ENCODE data around the gene GSTM1.
A peak's percentile ranks its signal among the peaks of the same experiment; 100 is the strongest.
"Not testable (repeated sequence)": the region's sequence is repeated elsewhere in the genome, so short reads cannot be mapped to it uniquely, and the experiment has no call there.

Gene GSTM1

DNA sequence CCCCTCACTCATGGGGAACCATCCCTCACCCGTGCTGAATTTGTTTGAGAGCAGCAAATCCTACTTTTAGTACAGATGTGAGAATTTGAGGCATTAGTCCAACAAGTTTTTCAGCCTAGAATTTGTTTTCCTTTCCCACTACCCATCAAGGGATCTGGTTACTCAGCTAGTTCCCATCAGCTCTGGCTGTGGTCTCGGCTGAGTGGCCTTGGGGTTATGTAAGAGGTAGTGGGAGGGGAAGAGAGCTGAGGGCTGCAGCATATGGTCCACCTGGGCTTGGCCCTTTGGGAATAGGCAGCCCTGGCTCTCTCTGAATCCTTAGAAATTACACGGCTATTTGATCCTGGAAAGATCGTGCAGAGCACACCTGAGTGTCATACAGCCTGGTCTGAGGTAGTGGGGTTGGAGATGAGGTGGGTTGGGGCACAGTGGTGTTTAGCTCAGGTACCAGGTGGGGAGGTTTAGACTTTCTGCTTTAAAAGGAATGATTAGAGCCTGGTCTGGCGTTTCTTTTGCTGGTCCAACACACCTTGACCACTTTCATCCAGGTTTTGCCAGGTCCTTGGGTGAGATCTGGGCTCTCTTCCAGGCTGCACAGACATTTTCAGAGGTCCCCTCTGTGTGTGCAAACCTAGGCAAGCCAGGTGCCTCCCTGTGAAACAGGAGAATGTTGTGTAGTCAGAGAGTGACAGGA is 27.5 kb upstream of the GSTM1 start:
- no peak for DNase-seq (ENCODE audit: low read depth in 1 of 2, low spot score in 1 of 2)

GRCh38 chr1:109660691-109661026 is 27.0 kb upstream of the GSTM1 start:
- not testable (repeated sequence) for DNase-seq (ENCODE audit: low read depth in 1 of 2, low spot score in 1 of 2)

DNA sequence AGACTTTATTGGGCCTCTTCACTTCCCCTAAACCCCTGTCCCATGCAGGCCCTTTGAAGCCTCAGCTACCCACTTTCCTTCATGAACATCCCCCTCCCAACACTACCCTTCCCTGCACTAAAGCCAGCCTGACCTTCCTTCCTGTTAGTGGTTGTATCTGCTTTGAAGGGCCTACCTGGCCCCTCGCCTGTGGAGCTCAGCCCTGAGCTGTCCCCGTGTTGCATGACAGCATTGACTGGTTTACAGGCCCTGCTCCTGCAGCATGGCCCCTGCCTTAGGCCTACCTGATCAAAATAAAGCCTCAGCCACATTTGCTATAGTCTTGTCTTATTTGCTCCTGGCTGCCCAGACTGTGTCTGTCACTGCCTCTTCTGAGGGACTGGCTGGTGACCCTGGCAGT is 26.2 kb upstream of the GSTM1 start:
- DNase-seq (ENCODE audit: low read depth in 1 of 2, low spot score in 1 of 2), result no peak

- DNase-seq (ENCODE audit: low read depth in 1 of 2, low spot score in 1 of 2), result no peak
These were observed 22.9 kb upstream of the GSTM1 start for GRCh38 chr1:109664671-109665070.

DNA sequence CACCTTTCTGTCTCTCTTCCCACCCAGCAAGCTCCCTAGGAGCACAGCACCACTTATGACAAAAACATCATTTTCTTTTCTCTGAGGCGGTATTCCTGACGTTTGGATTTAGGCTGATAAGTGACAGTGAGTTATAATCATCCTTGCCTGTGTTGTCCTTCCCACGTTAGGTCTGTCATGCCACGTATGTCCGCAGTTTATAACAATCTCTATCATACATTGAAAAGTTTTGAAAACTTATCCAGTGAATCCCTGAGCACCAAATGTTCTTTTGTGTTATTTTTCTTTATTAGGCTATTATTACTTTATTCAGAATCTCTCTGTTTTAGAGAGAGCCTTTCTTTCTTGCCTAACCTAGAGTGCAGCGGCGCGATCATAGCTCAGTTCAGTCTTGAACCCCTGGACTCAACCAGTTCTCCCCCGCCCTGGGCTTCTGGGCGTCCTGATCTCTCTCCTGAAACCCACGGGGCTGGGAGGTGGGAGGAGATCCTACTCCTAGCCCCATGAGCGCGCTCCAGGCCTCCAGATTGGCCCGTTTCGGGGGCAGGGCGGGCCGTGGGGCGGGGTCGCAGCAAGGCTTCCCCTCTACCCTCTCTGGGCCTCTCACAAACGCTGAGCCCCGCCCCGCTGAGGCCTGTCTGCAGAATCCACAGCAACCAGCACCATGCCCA is 20.0 kb upstream of the GSTM1 start, which contains the start of gene GSTM2:
TSS of gene GSTM2 (plus strand) at position 606 of the 671 bp plus-strand sequence. CDS start at position 665, 59 bp downstream.
- DNase-seq (ENCODE audit: low read depth in 1 of 2, low spot score in 1 of 2), result peak; percentile 55 to 76

- no peak for DNase-seq (ENCODE audit: low read depth in 1 of 2, low spot score in 1 of 2)
These were observed 19.4 kb upstream of the GSTM1 start for GRCh38 chr1:109668123-109668775.

DNA sequence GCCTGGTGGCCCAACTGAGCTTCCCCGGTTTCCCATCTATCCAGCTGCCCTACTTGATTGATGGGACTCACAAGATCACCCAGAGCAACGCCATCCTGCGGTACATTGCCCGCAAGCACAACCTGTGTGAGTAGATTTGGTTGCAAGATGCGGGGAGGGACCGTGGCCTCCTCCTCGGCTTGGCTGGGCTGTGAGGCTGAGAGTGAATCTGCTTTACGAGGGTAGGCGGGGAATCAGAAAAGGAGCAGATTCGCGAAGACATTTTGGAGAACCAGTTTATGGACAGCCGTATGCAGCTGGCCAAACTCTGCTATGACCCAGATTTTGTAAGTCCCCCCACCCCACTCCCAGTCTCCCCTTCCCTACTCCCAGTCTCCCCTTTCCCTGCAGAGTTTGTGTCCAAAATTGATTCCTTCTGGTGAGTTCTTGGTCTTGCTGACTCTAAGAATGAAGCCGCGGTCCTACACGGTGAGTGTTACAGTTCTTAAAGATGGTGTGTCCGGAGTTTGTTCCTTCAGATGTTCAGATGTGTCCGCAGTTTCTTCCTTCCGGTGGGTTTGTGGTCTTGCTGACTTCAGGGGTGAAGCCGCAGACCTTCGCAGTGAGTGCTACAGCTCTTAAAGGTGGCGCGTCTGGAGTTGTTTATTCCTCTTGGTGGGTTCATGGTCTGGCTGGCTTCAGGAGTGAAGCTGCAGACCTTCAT is 18.2 kb upstream of the GSTM1 start:
- DNase-seq (ENCODE audit: low read depth in 1 of 2, low spot score in 1 of 2), result no peak

- DNase-seq (ENCODE audit: low read depth in 1 of 2, low spot score in 1 of 2), result not testable (repeated sequence)
These were observed 17.7 kb upstream of the GSTM1 start for GRCh38 chr1:109669949-109670302.

- DNase-seq (ENCODE audit: low read depth in 1 of 2, low spot score in 1 of 2), result no peak
These were observed 16.6 kb upstream of the GSTM1 start for GRCh38 chr1:109671067-109671466.

GRCh38 chr1:109673861-109674260 is 13.8 kb upstream of the GSTM1 start:
- DNase-seq (ENCODE audit: low read depth in 1 of 2, low spot score in 1 of 2), result not testable (repeated sequence)

GRCh38 chr1:109676683-109677381 is 10.8 kb upstream of the GSTM1 start:
- not testable (repeated sequence) for DNase-seq (ENCODE audit: low read depth in 1 of 2, low spot score in 1 of 2)

GRCh38 chr1:109677459-109677858 is 10.2 kb upstream of the GSTM1 start:
- no peak for DNase-seq (ENCODE audit: low read depth in 1 of 2, low spot score in 1 of 2)

DNA sequence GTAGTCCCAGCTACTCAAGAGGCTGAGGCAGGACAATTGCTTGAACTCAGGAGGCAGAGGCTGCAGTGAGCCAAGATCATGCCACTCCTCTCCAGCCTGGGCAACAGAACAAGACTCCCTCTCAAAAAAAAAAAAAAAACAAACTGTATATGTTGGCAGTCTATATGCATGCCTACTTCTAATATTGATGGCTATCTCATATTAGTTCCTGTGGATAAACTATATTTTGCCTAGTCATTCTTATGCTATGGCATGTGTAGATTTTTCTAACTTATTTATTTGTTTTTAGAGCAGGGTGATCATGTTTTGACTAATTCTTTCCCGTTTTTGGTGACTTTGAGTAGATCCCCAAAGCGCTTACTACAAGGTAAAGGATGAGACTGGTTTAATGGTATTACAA is 9.0 kb upstream of the GSTM1 start:
- not testable (repeated sequence) for DNase-seq (ENCODE audit: low read depth in 1 of 2, low spot score in 1 of 2)

DNA sequence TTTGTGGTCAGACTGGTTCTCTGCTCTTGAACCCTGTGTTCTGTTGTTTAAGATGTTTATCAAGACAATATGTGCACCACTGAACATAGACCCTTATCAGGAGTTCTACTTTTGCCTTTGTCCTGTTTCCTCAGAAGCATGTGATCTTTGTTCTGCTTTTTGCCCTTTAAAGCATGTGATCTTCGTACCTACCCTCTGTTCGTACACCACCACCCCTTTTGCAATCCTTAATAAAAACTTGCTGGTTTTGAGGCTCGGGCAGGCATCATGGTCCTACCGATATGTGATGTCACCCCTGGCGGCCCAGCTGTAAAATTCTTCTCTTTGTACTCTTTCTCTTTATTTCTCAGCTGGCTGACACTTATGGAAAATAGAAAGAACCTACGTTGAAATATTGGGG is 2.8 kb upstream of the GSTM1 start:
- DNase-seq (ENCODE audit: low read depth in 1 of 2, low spot score in 1 of 2), result not testable (repeated sequence)

DNA sequence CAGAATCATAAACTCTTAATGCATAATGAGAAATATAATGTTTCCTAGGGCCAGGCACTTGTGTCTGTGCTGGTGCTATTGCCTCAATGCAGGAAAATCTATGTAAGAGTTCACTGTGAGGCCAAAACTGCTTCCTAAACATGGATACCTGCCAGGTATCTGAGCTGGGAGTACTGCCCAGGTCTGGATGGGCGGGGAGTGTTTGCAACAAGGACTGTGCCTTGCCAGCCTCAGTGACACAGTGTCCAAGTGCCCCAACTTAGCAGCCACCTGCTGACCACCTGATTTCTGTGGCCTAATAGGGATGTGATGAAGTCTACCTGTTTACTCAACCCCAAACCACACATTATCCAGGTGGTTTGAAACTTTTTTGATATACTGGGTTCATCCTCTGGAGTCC is 2.2 kb upstream of the GSTM1 start:
- not testable (repeated sequence) for DNase-seq (ENCODE audit: low read depth in 1 of 2, low spot score in 1 of 2)

GRCh38 chr1:109685890-109686289 is 1.7 kb upstream of the GSTM1 start:
- not testable (repeated sequence) for DNase-seq (ENCODE audit: low read depth in 1 of 2, low spot score in 1 of 2)

DNA sequence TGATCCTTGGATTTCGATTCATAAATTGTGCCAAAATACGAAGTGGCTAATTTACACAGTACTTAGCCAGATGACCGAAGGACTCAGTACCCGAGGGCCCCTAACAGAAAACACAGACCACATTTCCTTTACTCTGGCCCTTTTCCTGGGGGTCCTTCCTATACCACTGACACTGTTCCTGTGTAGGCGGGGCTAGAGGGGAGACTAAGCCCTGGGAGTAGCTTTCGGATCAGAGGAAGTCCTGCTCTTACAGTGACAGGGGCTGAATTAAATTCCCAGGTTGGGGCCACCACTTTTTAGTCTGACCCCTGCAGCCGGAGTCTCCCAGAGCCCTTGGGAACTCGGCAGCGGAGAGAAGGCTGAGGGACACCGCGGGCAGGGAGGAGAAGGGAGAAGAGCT is 508 bp upstream of the GSTM1 start:
- DNase-seq (ENCODE audit: low read depth in 1 of 2, low spot score in 1 of 2), result not testable (repeated sequence)

DNA sequence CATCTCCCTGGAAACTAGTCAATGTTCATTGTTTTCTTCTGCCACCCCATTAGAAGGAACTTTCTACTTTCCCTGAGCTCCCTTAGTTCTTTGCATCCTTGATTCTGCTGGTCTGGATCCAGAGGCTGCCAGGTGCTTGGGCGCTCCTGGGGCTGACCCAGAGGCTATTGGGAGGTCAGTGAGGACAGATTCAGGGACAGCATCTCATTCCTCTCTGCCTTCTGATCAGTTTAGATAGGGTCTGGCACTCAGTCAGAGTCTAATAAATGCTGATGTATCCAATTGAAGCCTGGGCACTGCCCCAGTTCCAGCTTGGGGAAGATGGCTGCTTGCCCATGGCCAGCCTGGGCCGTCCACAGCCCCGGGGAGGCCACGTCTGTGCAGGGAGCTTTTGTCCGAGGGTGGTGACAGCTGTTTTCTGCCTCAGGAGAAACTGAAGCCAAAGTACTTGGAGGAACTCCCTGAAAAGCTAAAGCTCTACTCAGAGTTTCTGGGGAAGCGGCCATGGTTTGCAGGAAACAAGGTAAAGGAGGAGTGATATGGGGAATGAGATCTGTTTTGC is 2.3 kb downstream of the GSTM1 start:
- DNase-seq (ENCODE audit: low read depth in 1 of 2, low spot score in 1 of 2), result no peak

- no peak for DNase-seq (ENCODE audit: low read depth in 1 of 2, low spot score in 1 of 2)
These were observed 4.1 kb downstream of the GSTM1 start for GRCh38 chr1:109691759-109692158.

- DNase-seq (ENCODE audit: low read depth in 1 of 2, low spot score in 1 of 2), result not testable (repeated sequence)
These were observed 6.8 kb downstream of the GSTM1 start for GRCh38 chr1:109694400-109694799.

DNA sequence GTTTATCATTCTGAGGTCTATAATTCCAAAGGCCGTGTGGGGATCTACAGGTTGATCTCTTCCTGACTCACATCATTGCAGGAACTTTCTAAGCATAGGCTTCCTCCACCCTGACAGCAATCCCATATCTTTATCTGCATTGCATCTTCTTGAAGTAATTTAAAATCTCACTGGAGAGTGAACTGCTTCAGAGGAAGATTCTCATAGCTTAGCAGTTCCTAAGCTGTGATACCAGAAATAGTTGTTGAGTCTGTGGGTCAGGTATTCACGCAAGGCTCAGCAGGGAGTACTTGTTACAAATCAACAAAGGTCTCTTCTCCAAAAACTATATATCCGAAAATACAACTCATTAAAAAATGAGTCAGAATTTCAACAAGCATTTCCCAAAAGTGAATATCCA is 7.5 kb downstream of the GSTM1 start:
- not testable (repeated sequence) for DNase-seq (ENCODE audit: low read depth in 1 of 2, low spot score in 1 of 2)
